Subcutaneous preadipocyte (primary cell): ENCODE measurements around the gene BLOC1S5. TPM values are rescaled to one million over a fixed set of nuclear protein-coding genes. Genes with fewer than 3 reads are reported as not detected.

Experiments
- total RNA-seq: library from RNA; depleted of rRNA; stranded (reverse); fragments of >200 nt; gene quantifications from 2 replicates; pipeline ENCODE4 v1.2.3, GENCODE V29; 2012

The BLOC1S5 gene, protein sequence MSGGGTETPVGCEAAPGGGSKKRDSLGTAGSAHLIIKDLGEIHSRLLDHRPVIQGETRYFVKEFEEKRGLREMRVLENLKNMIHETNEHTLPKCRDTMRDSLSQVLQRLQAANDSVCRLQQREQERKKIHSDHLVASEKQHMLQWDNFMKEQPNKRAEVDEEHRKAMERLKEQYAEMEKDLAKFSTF
- total RNA-seq, result 9.2 and 12.5 TPM in 2 replicates

DNA sequence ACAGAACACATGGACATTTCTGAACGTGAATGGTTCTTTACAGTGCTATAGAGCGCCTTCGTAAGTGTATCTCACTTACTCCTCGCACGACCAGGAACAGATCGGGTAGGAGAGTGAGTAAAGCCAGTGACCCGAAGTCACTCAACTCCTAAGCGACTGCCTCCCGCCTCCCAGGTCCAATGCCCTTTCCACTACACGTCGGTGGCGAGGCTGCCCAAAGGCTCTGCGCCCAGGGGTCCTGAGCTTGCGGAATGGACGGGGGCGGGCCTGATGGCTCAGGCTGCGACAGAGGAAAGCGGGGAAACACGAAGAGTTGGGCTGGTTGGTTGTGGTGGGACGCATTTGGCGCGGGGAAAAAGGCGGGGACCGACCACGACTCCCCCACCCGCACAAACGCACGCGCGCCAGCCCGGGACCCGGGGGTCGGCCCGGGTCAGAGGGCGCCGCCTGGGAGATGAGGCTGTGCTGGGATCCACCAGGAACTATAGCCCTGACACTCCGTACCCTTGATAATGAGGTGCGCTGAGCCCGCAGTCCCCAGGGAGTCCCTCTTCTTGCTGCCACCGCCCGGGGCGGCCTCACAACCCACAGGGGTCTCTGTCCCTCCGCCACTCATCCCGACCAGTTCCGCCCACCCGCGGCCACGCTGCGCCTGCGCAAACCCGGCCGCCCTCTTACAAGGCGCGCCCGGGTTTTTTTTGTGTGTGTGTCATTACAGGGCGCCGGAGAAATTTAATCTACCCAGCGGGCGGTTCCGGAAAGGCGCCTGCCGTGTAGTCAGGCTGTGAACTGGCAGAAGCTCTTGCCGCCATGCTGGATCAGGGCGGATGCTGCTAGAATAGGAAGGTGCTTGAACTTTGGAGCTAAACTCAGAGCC, at the start of gene BLOC1S5:
TSS of gene BLOC1S5 (minus strand) at position 629 of the 877 bp plus-strand sequence. CDS start at position 616, 13 bp downstream.

DNA sequence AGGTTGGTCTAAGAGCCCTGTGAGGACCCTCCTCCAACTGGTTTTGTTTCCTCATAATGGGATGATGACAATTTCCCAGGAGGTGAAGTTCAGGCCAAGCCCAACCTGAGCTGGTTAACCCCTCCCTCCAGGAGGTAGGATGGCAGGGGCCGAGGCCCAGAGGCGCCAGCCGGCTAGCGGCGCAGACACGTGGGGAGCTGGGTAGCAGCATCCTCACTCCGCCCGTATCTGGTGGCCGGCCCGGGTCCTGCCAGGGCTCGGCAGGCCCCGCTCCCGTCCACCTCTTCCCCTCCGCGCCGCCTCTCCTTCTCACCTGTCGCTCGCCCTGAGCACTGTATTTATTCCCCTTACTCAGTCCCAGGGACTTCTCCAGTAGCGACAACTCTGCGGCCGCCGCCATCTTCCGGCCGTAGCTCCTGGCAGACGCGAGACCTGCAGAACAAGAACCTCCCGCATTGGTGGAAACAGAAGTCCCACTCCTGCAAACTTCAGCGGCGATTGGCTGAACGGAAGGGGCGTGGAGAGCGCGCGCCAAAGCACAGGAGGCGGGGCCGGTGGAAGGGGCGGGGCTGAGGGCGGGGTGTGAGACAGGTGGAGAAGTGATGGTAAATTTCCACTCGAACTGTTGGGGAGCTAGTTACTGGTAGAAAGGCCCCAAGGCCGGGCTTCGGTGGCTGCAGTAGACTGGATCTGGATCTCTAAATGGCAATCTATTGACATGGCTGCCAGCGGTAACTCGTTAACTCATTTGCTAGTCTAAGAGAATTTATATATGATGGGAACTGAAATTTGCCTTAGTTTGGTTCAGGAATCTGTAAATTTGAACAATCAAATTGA, 38.2 kb upstream of the BLOC1S5 start, which contains the start of gene EEF1E1:
TSS of gene EEF1E1 (minus strand) at position 427 of the 837 bp plus-strand sequence. CDS start at position 400, 27 bp downstream.

Other genes with a start within 250 kb of the BLOC1S5 start
- gene TXNDC5, start 153.6 kb downstream of the BLOC1S5 start, total RNA-seq, result 218 and 360 TPM in 2 replicates
- 36.7 and 38.5 TPM in 2 replicates for gene EEF1E1, start 38.2 kb upstream of the BLOC1S5 start, total RNA-seq